ENCODE results near the gene AP5Z1. TPM values are rescaled to one million over a fixed set of nuclear protein-coding genes. Genes with fewer than 3 reads are reported as not detected.
A peak's percentile ranks its signal among the peaks of the same experiment; 100 is the strongest.

AP5Z1 gene
- total RNA-seq, 4 donors from 2014 or later: 13.0 to 33.9 (median 26.8) TPM

GRCh38 chr7:4797858-4798705 lies 22.7 kb downstream of the AP5Z1 start:
- TF ChIP-seq EP300 (IDR thresholded peaks at IDR 0.05): no peak
- peak in 3 of 4 experiments; percentile 73 to 88 (median 75) for TF ChIP-seq CTCF (IDR thresholded peaks at IDR 0.05)
- no peaks in the 10 kb centered on the region for H3K9me3 ChIP-seq
- peak; percentile 68 for ATAC-seq
- peaks cover 3% of the 10 kb centered on the region for H3K27me3 ChIP-seq
- H3K27ac ChIP-seq: no peak overlapping the region
- 25 to 39% methylated on average over 5 to 25 of the region's 37 CpGs for WGBS, 2 donors (ENCODE audit: low coverage in 1 of 2)
- H3K36me3 ChIP-seq: no peaks in the 10 kb centered on the region
- H3K4me3 ChIP-seq: no peak overlapping the region
- peaks cover 0 to 19% (median 5%) of the 10 kb centered on the region in 3 donors for H3K4me1 ChIP-seq

- ATAC-seq: peak; percentile 11
- Histone ChIP-seq H3K9me3 (no peaks in the 10 kb centered on the region), H3K36me3 (no peaks in the 10 kb centered on the region), H3K4me1 (peaks cover 0 to 16% (median 5%) of the 10 kb centered on the region in 3 donors), H3K4me3 (no peak overlapping the region), H3K27me3 (peaks cover 9% of the 10 kb centered on the region), H3K27ac (no peak overlapping the region)
- 73 to 84% methylated on average over 3 to 8 of the region's 15 CpGs for WGBS, 2 donors (ENCODE audit: low coverage in 1 of 2)
- no peak for TF ChIP-seq POLR2AphosphoS5 (IDR thresholded peaks at IDR 0.05)
- no peak for TF ChIP-seq POLR2A (IDR thresholded peaks at IDR 0.05)
- TF ChIP-seq EP300 (IDR thresholded peaks at IDR 0.05): no peak
- TF ChIP-seq CTCF (IDR thresholded peaks at IDR 0.05): no peak
Measured at GRCh38 chr7:4798706-4799235, 23.3 kb downstream of the AP5Z1 start.

GRCh38 chr7:4799508-4800268 lies 24.3 kb downstream of the AP5Z1 start:
- ATAC-seq: peak; percentile 61
- Histone ChIP-seq H3K4me3 (no peak overlapping the region), H3K36me3 (no peaks in the 10 kb centered on the region), H3K4me1 (peaks cover 0 to 16% (median 5%) of the 10 kb centered on the region in 3 donors), H3K27ac (no peak overlapping the region), H3K27me3 (peaks cover 17% of the 10 kb centered on the region), H3K9me3 (no peaks in the 10 kb centered on the region)
- TF ChIP-seq CTCF (IDR thresholded peaks at IDR 0.05) (no peak), POLR2AphosphoS5 (IDR thresholded peaks at IDR 0.05) (no peak), POLR2A (IDR thresholded peaks at IDR 0.05) (no peak), EP300 (IDR thresholded peaks at IDR 0.05) (no peak)
- no CpG with 5 or more reads among the region's 39 CpGs for WGBS, 2 donors (ENCODE audit: low coverage in 1 of 2)

- no peak for ATAC-seq
Measured at GRCh38 chr7:4800487-4800886, 25.1 kb downstream of the AP5Z1 start.

More at GRCh38 chr7:4800487-4800886, 25.1 kb downstream of the AP5Z1 start:
- H3K27ac ChIP-seq: no peak overlapping the region
- H3K36me3 ChIP-seq: no peaks in the 10 kb centered on the region
- TF ChIP-seq POLR2AphosphoS5 (IDR thresholded peaks at IDR 0.05): no peak
- no peak for TF ChIP-seq EP300 (IDR thresholded peaks at IDR 0.05)
- TF ChIP-seq CTCF (IDR thresholded peaks at IDR 0.05): no peak
- no peak for TF ChIP-seq POLR2A (IDR thresholded peaks at IDR 0.05)
- no peaks in the 10 kb centered on the region for H3K9me3 ChIP-seq
- H3K27me3 ChIP-seq: peaks cover 25% of the 10 kb centered on the region
- H3K4me3 ChIP-seq: no peak overlapping the region
- WGBS, 2 donors (ENCODE audit: low coverage in 1 of 2): 87% methylated on average over 4 of the region's 10 CpGs; no CpG with 5 or more reads in 1 of the 2 donors
- H3K4me1 ChIP-seq: peaks cover 0 to 16% (median 5%) of the 10 kb centered on the region in 3 donors

Data from gastroesophageal sphincter (tissue), 4 donors.